ENCODE measurements around the gene EIF5AL1. TPM values are rescaled to one million over a fixed set of nuclear protein-coding genes. Genes with fewer than 3 reads are reported as not detected.
"Not testable (repeated sequence)": the region's sequence is repeated elsewhere in the genome, so short reads cannot be mapped to it uniquely, and the experiment has no call there.

EIF5AL1 gene
- total RNA-seq, 1 donor from 2014 or later: 0.94 TPM

DNA sequence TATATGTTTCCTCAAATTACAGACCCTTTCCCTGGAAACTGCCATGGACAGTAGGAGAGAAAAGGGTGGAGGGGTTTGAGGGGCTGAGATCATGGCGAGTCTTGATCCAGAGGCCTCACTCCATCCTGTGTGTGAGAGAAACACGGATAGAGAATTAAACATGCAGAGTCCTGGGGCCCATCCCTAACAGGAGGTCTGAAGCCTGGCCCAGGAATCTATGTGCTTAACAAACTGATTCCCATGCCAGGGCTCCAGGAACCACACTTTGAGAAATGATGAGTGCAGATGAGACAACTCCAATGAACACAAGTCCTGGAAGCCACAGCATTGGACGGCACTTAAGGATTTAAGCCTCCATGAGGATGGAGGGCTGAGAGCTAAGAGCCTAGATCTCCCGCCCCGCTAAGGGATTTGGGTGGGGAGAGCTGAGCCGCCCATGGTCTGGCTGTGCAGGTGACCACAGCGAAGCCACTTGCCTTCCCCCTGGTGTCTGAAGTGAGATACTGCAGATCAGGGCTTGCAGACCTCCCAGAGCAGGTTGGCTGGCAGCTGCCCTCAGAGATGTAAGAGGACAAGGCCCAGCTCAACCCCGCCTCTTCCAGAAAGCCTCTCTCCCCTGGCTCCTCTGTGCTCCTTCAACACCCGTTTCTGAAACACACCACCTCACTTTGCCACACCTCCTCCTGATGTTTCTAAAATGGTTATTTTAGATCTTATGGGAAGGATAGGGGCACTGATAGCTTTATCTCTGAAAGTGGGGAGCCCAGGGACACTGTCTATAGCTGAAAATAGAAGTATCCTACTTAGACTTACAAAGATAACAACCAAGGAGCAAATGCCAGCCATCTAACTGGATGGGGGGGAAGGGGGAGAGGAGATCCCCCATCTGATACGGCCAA is 24.8 kb upstream of the EIF5AL1 start:
- DNase-seq (ENCODE audit: low spot score): peak; percentile 66

DNA sequence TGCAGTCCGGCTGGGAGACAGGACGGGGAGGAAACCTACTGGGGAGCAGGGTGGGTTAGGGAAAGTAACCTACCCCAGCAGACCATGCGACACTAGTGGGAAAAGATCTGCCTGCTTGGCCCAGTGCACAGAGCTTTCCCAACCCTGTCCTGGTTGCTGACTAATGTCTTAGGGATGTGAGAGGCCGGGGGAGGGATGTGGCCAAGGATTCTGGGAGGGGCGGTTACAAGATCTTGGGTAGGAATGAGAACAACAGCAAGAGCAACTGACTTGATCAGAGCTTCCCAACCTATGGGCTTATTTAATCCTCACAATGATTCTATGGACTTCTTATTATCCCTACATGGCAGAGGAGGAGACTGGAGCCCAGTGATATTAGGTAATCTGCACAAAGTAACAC is 24.0 kb upstream of the EIF5AL1 start:
- peak; percentile 83 for DNase-seq (ENCODE audit: low spot score)

DNA sequence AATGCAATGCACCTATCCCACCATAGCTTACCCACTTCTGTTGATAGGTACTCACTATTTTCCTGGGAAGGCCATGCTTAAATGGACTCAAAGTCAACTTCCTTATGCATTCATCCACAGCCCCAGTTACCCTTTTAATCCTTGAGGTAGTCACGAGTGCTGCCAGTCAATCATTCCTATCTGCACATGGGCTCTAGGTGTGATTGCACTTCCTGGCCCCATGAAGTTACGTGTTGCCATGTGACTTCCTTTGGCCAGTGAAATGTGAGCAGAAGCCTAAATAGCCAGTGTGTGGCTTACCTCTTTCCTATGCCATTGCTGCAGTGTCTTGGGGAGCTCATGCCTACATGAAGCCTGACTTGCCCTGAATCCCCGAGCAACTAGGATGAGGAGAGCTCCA is 23.5 kb upstream of the EIF5AL1 start:
- no peak for DNase-seq (ENCODE audit: low spot score)

DNA sequence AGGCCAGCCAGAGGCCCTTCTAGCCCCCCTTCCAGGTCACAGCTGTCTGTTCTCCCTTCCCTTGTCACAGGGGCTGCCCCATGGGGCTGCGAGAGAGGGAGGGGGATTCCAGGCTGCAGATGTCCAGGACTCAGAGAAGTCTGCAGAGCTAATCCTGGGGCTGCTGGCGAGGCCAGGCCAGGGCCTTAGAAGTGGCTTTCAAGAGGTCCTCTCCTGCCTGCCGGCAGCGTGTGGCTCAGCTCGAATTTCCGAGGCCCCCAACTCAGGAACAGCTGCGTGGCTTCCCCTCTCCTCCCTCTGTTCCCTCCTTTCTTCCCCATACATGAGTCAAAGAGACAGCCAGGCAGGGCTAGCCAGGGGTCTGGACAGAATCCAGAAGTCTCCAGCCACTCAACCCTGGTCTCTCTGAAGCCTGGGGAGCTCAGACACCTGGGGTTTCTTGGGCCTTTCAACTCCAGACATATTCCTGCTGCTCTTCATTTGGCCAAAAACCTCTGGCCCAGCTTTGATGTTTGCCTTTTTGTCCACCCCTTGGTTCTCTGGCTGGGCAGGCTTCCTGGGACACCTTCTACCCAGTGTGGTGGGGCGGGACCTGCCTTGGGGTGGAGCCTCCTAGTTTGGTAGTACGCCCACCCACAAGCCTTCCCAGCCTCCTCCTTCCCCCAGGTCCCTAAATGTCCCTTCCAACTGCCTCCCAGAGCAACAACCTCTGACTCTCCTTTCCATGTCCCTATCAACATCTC is 21.8 kb upstream of the EIF5AL1 start:
- DNase-seq (ENCODE audit: low spot score): no peak

DNA sequence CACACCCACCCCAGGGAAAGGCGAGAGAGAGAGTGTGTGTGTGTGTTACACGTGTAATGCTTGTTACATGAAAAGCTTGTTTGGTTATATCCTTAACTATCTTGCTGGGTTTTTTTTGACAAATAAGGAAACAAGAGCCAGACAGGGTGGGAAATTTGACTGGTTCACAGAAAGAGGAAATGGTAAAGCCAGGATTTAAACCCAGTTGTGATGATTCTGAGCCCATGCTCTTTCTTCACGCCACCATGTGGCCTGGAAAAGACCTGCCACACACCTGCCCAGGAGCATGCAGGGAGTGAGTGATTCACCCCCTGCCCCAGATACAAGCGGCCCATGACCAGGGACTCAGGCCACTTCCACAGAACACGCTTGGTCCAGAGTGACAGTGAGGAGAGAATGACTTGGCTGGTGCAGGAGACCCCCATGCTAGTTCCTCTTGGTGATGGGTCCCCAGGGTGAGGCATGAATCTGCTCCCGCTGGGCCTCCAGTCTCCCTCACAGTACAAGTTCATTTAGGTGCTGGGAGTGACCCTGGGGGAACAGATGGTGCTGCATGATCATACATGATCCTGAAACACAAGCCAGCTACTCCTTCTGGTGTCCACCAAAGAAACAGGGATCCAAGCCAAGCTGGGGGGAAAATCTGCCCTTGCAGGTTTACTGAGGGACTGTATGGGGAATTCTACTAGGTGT is 21.0 kb upstream of the EIF5AL1 start:
- DNase-seq (ENCODE audit: low spot score): no peak

DNA sequence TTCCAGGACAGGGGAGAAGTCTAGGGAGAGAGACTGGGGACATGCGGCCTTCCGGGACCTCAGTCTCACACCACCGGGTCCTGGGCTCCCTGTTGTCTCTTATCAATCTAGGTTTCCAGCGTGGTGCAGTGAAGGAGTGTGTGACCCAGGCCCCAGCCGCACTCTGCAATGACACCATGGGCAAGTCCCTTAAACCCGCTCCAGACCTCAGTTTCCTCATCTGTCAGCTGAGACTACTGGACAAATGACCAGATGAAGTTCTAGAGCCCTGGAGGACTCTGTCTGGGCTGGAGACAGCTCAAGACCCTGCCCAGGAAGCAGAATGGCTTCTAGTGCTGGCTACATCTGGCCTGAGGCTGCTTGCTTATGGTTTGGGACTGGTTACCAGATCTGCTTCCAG is 20.1 kb upstream of the EIF5AL1 start:
- DNase-seq (ENCODE audit: low spot score): no peak

DNA sequence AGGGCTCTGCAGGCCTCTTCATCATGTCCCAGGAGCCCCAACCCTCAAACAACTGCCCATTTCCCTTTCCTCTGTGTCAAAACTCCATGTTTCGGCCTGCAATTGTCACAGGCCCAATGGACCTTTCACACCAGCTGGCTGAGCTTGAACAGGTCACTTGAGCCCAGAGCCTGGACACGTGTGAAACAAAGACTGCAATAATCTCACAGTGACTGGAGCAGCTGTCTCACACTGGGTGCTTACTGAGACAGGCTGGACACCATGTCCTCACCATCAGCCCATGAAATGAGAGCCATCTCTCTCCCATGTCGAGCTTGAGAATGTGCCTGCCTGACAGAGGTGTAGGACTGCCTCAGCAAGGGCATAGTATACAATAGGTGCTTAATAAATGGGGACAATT is 19.5 kb upstream of the EIF5AL1 start:
- DNase-seq (ENCODE audit: low spot score): no peak

DNA sequence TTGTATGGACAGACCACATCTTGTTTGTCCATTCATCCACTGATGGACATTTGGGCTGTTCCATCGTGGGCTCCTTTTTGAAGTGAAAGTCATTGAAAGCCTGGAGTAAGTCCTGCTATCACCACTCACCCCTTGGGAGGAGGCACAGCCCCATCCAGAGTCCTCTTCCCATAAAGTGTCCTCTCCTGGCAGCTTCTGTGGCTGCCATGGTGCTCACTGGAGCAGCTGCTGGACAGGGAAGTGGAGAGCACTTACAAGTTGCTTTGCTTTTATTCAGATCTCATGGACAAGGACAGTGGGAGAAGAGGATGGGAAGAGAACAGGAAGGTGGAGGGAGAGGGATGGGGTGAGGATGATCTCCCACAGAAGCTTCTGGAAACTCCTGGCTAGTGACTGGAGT is 18.5 kb upstream of the EIF5AL1 start:
- no peak for DNase-seq (ENCODE audit: low spot score)

DNA sequence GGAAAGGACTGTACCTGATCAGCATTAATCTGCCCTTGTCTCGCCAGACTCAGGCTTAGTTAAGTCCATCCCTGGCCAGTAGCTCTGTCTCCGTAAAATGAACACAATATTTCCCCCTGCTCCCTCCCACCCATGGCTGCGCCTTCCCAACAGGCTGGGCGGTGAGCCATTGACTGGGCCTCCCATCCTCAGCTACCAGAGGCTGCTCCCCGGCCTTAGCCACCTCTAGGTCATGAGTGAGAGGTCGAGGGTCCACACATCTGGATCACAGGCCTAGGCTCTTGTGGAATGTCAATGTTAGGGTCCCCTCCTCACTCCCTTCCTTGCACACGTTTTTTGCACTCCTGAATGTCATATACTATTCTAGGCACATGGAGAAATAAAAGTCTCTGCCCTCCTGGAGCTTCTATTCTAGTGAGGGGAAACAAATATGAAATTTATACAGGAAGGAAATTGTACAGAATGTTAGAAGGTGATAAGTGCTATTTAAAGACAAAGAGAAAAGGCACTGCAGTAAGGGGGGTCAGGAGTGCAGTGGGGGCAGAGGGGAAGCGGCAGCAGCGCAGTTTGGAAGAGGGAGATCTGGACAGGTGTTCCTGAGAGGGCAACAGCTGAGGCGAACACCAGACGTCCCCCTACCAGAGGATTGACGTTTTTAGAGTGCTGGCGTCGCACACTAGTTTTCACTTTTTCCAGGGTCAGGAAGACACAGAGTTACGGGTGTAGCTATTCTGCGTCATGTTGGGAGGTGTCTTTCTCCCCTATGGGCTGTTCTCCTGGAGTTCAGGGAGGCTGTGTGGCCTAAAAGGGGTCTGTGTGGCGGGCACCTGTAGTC is 17.2 kb upstream of the EIF5AL1 start:
- DNase-seq (ENCODE audit: low spot score): no peak

DNA sequence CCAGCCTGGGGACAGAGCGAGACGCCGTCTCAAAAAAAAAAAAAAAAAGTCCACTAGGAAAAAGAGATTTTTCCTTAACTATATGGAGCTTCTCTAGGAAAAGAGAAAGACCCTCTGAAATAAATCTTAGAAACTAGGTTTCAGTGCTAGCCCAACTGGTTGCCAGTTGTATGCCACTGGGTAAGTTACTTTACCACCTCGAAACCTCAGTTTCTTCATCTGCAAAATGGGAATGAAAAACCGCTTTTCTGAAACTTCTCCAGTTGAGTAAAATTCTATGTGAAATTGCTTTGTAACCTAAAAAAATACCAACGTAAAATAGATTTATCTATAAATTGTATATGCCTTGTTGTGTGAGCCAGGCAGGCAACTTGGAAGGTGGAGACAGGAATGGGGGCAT is 16.5 kb upstream of the EIF5AL1 start:
- DNase-seq (ENCODE audit: low spot score): no peak

DNA sequence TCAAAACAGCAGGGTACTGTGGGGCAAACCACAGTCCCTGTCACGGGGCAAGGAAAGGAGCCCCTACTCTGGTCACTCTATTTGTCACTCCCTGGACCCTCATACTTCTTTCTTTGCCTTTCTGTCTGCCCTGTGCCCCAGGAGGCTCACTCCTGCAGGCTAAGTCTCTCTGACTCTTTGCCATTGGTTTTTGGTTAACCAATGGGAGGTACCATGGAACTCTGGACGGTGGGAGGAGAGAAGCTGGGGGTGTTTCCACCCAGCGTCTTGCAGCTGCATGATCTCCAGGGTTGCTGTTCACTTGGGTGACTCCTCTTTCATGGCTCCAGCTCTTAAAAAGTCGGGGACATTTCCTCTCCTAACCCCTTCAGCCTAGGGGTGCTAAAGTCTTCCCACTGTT is 15.4 kb upstream of the EIF5AL1 start:
- no peak for DNase-seq (ENCODE audit: low spot score)

DNA sequence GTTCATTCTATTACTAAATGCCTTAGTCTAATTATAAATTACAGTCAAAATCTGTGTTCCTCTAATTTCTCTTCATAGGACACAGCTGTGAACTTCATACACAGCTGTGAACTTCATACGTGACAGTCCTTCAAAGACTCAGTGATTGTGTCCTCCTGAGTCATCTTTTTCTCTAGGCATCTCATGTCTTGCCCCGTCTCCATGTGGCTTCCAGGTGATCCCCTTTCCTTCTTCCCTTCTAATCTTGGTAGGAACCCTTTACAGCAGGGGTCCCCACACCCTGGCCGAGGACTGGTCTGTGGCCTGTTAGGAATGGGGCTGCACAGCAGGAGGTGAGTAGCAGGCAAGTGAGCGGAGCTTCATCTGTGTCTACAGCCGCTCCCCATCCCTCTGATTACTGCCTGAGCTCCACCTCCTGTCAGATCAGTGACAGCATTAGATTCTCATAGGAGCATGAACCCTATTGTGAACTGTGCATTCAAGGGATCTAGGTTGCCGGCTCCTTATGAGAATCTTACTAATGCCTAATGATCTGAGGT is 14.0 kb upstream of the EIF5AL1 start:
- DNase-seq (ENCODE audit: low spot score): no peak

DNA sequence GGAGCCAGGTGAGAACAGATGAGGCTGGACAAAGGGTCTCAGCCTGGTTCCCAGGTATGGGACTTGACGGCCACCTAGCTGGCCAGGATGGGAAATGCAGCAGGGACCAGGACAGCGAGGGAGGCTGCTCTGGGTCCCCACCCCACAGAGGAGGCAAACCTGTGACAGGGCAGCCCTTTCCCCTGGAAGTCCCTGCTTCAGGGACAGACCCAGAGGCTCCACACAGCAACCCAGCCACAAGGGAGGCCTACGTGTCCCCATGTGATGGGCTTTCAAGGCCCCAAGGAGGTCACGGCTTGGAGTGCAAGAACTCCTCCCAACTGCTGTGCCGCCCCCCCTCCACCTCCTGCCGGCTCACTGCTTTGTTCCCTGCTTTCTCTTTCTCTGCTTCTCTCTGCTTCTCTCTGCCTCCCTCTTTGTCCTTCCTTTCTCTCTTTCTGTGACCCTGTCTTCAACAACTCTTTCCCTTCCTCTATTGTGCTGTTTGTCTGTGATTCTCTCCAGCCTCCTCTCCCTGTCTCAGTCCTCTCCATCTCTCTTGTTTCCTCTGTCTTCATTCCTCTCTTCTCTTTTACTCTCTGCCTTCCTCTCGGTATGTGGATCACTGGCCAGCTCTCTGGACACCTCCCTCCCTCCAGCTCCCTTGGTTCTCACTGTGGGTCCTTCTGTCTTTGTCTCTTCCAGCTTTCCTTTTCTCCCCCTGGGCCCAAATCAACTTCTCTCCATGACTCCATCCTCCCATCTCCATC is 9.6 kb upstream of the EIF5AL1 start:
- DNase-seq (ENCODE audit: low spot score): no peak

DNA sequence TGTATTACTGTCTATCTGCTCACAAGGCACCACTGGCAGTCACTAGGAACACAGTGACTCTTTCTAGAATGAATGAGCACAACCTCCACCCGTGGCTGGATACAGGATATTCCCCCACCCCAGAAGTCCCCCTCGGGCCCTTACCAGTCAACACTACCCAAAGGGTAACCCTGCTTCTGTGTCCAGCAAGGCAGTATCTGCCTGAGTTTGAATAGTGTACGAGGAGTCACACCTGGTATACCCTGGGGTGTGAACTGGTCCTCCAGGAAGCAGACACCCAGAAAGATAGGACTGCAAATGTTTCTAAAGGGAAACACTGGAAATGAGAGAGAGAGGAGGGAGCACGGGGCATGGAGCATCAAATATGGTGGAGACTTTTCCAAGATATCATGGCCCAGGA is 8.5 kb upstream of the EIF5AL1 start:
- not testable (repeated sequence) for DNase-seq (ENCODE audit: low spot score)

DNA sequence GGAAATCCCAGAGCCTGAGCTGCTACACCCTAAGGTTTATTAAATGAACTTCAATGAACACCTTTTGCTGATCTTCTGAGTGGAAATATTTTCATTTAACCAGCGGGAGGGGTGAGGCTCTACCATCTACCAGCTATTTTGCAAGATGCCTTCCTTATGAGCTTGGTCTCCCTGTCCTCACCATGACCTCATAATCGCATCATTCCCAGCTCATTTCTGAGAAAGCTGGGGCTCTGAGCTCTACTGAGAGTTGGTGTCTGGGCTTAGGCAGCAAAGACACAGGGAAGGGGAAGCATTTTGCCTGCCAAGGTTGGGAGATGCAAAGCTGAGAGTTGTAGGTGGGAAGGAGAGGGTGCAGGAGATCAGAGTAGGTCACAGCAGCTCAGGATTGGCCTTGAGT is 7.8 kb upstream of the EIF5AL1 start:
- DNase-seq (ENCODE audit: low spot score): not testable (repeated sequence)

DNA sequence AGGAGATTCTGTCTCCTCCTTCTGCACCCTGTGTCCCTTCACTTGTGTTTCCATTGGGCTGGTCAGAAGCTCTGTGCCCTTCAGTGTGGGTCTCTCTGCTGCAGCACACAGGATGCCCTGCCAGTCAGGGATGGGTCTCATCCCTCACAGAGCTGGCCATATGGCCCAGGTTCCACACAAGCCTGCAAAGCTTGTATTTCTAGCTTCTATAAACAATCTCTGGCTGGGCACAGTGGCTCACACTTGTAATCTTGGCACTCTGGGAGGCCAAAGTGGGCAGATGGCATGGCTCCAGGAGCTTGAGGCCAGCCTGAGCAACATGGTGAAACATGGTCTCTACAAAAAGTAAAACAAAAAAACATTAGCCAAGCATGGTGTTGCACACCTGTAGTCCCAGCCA is 7.0 kb upstream of the EIF5AL1 start:
- DNase-seq (ENCODE audit: low spot score): not testable (repeated sequence)

DNA sequence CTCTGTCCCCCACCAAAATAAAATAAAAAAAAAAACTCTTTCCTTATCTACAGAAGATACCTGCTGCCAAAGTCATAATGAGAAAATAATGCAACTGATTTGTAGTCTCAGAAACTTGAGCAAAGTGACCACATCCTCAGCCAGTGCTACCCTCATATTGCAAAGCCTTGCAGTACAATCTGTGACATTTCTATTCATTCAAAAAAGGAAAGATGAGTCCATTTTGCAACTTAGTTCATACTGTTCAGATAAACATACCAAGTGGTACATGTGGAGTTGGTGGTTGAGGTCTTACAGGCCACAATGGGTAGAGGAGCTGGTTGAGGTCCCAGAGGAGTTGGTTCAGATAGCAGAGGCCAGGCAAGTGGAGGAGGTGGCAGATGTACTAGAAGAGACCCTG is 6.5 kb upstream of the EIF5AL1 start:
- no peak for DNase-seq (ENCODE audit: low spot score)

DNA sequence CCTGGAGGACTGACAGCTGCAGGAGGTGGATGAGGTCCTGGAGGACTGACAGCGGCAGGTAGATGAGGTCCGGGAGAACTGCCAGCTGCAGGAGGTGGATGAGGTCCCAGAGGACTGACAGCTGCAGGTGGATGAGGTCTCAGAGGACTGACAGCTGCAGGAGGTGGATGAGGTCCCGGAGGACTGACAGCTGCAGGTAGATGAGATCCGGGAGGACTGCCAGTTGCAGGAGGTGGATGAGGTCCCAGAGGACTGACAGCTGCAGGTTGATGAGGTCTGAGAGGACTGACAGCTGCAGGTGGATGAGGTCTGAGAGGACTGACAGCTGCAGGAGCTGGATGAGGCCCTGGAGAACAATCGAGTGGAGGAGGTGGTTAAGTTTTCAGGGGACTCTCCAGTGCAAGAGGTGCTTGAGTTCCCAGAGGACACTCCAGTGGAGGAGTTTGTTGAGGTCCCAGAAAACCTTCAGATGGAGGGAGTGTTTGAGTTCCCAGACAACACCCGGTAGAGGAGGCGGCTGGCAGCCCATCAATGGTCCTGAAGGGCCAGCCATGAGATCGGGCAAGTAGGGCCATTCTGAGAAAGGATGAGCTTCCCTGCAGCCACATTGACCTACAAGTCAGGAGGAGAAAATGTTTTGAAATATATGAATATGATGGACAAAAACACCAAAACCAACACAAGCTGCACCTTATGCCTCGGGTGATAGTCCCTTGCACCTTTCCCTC is 4.7 kb upstream of the EIF5AL1 start:
- no peak for DNase-seq (ENCODE audit: low spot score)

DNA sequence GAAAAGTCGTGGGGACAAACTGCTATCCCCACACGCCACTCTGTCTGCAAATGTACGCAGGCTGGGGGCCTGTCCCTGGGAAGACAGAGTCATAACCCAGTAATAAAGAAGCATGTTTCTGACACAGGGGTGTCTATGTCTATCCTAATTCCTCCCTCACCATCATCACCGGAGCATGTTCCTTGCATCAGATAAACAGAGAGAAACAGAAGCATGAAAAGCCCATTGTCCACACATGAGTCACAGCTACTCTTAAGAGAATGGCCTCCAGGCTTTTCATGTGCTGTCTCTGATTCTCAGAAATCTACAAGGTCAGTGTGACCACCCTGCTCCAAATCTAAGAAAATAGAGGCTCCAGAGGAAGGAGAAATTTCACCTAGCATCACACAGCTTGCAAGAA is 4.1 kb upstream of the EIF5AL1 start:
- not testable (repeated sequence) for DNase-seq (ENCODE audit: low spot score)
